OCI-LY1 (cell line): ENCODE measurements around the gene LGALSL.

ENCODE experiments used
- EZH2 ChIP-seq: fragments of 200-600 bp; sonication (generic), shearing (Covaris generic); IDR thresholded peaks from 2 replicates; pipeline ENCODE4 v1.8.0; 2017; ENCODE audit warnings: borderline replicate concordance, mixed run types, mild to moderate bottlenecking, antibody characterized with exemption, low read length, moderate library complexity, mixed read lengths
- TF ChIP-seq, protein P1 (sequence below): fragments of 200-600 bp; sonication (generic), shearing (Covaris generic); IDR thresholded peaks from 2 replicates; pipeline ENCODE4 v1.5.1; 2017; ENCODE audit warnings: mild to moderate bottlenecking, antibody characterized with exemption, low read length, moderate library complexity, mixed read lengths

GRCh38 chr2:64461271-64462058 lies 7.5 kb downstream of the LGALSL start:
- TF ChIP-seq, protein P1, sequence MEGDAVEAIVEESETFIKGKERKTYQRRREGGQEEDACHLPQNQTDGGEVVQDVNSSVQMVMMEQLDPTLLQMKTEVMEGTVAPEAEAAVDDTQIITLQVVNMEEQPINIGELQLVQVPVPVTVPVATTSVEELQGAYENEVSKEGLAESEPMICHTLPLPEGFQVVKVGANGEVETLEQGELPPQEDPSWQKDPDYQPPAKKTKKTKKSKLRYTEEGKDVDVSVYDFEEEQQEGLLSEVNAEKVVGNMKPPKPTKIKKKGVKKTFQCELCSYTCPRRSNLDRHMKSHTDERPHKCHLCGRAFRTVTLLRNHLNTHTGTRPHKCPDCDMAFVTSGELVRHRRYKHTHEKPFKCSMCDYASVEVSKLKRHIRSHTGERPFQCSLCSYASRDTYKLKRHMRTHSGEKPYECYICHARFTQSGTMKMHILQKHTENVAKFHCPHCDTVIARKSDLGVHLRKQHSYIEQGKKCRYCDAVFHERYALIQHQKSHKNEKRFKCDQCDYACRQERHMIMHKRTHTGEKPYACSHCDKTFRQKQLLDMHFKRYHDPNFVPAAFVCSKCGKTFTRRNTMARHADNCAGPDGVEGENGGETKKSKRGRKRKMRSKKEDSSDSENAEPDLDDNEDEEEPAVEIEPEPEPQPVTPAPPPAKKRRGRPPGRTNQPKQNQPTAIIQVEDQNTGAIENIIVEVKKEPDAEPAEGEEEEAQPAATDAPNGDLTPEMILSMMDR: no peak
- no peak for TF ChIP-seq EZH2
